Measurements from ENCODE around the gene NR3C2.

DNA sequence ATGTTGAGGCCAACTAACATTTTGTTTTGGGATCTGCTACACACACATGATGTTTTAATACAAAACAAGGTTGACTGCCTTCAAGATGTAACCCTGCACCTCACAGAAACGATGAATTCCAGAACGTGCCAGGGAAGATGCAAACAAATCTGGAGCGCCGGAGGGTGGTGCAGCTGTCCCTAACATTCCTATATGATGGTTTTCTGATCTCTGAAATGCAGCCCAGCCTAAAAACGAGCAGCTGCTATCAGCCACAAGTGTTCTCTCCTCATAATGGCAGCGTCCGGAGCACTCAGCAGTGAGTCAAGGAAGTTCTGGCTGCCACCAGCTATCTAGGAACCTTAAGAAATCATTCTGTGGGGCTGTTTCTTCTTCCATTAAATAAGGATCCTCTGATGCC is 333.4 kb downstream of the NR3C2 start:
- TF ChIP-seq, protein P1, sequence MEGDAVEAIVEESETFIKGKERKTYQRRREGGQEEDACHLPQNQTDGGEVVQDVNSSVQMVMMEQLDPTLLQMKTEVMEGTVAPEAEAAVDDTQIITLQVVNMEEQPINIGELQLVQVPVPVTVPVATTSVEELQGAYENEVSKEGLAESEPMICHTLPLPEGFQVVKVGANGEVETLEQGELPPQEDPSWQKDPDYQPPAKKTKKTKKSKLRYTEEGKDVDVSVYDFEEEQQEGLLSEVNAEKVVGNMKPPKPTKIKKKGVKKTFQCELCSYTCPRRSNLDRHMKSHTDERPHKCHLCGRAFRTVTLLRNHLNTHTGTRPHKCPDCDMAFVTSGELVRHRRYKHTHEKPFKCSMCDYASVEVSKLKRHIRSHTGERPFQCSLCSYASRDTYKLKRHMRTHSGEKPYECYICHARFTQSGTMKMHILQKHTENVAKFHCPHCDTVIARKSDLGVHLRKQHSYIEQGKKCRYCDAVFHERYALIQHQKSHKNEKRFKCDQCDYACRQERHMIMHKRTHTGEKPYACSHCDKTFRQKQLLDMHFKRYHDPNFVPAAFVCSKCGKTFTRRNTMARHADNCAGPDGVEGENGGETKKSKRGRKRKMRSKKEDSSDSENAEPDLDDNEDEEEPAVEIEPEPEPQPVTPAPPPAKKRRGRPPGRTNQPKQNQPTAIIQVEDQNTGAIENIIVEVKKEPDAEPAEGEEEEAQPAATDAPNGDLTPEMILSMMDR (IDR thresholded peaks at IDR 0.05), result no peak
- no peak for TF ChIP-seq POLR2A (IDR thresholded peaks at IDR 0.05)

Data from adrenal gland (tissue), 5 donors.